ENCODE results near the gene FERMT2.

DNA sequence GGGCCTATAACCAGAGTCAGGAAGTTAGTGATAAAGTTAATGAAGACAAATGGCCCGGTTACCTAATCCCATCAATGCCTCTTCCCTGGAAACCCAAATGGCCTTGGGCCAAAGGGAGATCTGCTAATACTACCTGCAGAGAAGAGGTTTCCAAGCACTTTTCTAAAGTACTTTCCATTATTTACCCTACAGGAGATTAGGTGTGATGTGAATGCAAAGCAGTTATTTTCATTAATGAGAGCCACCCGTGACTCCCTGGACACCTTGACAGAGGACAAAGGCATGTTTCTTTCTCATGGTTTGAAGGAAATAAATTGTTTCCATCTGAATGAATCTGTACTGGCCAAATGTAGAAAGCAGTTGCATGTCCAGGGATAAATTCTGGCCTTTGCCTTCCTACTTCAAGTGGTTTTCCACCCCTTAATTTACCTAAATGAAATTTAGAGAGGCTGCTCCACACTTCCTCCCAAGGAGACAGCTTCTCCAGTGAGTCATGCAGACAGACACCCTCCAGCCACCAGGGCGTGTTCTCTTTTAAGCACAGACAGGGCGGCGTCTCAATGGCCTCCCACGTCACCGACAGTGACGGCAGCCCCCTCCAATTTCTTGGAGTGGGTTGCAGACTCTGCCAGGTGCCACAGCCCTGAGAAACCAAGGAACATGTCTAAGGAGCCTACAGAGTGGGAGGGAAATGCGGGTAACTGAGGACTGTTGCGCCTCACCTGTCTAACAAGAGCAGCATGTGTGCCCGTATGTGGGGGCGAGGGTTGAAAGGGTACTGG is 115.5 kb downstream of the FERMT2 start:
- TF ChIP-seq, protein P1, sequence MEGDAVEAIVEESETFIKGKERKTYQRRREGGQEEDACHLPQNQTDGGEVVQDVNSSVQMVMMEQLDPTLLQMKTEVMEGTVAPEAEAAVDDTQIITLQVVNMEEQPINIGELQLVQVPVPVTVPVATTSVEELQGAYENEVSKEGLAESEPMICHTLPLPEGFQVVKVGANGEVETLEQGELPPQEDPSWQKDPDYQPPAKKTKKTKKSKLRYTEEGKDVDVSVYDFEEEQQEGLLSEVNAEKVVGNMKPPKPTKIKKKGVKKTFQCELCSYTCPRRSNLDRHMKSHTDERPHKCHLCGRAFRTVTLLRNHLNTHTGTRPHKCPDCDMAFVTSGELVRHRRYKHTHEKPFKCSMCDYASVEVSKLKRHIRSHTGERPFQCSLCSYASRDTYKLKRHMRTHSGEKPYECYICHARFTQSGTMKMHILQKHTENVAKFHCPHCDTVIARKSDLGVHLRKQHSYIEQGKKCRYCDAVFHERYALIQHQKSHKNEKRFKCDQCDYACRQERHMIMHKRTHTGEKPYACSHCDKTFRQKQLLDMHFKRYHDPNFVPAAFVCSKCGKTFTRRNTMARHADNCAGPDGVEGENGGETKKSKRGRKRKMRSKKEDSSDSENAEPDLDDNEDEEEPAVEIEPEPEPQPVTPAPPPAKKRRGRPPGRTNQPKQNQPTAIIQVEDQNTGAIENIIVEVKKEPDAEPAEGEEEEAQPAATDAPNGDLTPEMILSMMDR (conservative IDR thresholded peaks at IDR 0.05): no peak
- TF ChIP-seq ZFX (IDR thresholded peaks at IDR 0.05): no peak

All from C4-2B (cell line).